Fibroblast of skin of right quadriceps (primary cell): Measurements from ENCODE around the gene CHURC1.

Experiments
- DNase-seq: peaks from one replicate; pipeline ENCODE4 v3.0.0-alpha.2; 2013

The CHURC1 gene

GRCh38 chr14:64914237-64915028, at the start of gene CHURC1:
CHURC1 (plus strand) TSS chr14:64914455; CDS start chr14:64914496, 41 bp downstream.
- DNase-seq: peak; percentile 97

DNA sequence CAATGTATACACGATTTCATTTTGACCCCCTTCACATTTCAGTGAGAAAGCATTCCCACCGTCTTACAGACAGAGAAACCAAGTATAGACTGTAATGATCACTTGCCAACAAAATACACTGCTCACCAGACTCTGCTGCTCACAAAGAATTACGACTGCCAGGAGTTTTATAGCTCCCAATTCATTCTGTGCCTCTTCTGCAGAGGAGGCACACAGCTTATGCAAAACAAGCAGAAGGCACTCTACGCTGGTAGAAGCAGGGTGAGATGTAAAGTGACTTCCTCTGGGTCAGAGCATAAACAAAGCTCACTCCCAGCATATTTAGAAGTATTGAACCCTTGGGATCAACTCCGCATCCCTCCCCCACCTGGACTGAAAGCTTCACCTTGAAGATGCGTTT, 49.1 kb upstream of the CHURC1 start:
- DNase-seq: no peak

DNA sequence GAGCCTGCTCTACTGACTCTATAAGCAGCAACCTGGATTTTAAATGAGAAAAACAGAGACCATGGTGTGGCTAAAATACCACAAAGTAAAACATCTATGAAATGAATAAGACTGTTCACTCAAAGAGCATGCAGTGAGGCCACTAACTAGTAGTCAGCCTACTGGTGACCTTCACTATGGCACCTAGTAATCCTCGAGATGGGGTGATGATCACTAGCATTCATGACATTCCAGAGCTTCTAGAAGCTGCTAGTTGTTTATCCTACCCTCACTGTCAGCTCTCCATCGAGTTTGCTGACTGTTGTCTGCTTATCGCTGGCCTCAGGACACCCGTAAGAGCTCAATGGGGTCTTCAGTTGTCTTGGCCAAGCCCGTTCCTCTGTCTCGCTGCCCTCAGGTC, 48.3 kb upstream of the CHURC1 start:
- DNase-seq: no peak

DNA sequence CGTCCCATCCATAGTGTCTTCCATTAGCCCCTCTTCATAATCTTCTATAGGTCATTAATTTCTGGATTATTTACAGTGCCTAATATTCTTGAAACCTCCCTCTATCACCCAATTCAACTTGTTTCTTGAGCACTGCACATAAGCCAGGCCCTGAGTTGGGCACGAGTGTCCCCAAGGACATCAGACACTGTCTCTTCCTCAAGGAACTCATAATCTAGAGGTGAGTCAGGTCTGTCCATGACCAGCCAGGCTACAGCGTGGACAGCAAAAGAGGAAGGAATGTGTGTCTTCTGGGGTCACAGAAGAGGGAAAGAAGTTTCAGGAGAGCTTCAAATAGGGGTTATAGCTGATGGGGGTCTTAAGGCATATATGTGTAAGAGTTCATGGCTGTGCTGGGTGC, 47.1 kb upstream of the CHURC1 start:
- no peak for DNase-seq

DNA sequence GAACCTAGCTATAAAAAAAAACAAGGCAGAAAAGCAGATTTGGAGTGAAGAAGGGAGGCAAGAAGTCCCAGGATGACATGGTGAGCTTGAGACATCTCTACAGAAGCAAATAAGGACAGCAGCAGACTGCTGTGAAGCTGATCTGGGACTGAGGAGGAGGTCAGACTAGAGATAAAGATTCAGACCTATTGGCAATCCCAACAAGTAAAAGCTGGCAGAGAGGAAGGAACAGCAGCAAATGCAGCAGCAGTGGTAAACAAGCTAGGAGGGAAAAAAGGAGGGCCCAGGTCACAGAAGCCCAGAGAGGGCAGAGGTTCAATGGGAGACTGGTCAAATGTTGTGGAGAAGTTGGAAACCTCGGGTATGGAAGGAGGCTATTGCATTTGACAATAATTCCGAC, 45.9 kb upstream of the CHURC1 start:
- DNase-seq: no peak

- no peak for DNase-seq
Measured at GRCh38 chr14:64868841-64869240, 45.4 kb upstream of the CHURC1 start.

- DNase-seq: no peak
Measured at GRCh38 chr14:64870160-64870559, 44.1 kb upstream of the CHURC1 start.

DNA sequence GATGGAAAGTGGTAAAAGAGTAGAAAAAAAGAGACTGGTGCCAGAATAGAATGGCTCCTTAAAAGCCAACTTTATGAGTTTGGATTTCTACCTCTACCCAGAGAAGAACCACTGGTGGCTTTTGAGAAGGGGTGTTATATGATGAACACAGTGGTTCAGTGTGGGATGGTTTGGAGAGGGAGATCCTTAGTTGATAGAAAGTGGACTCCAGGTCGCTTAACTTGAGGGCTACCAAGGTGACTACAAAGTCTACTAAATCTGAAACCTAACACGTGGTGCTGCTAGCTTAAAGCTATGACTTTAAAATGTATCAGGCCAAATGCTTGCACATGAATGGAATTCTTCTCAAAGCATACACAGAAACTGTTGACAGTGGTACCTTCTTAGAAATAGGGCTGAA, 42.9 kb upstream of the CHURC1 start:
- no peak for DNase-seq

DNA sequence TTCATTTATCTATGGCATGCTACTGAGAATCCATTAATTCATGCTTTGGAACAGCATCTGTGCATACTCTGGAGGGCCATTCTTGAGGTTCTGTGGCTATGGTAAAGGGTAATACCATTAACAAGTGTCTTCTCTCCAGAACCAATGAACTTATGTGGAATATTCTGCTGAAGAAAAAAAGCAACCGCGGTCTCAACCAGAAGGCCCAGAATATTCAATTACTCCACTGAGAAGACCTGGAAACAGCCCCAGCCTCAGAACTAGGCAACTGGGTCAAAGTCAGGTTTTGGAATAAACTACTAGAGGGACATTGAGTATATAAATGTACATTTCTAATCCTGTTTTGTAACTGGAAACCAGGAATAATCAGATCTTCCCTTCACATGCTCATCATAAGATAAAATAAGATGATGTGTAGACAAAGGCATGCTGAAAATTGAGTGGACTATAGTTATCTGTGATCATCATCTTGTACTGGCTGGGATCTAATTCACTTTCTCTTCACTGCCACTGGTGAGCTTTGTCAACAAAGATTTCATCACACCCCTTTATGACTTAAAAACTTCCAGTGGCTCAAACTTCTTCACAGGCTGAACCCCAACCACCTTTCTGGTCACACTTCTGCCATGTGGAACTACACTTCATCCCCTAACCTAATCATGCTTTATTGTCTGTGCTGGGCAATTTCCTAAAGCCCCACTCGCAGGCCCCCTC, 40.6 kb upstream of the CHURC1 start:
- DNase-seq: no peak

GRCh38 chr14:64875350-64875749, 38.9 kb upstream of the CHURC1 start:
- no peak for DNase-seq

GRCh38 chr14:64877846-64878245, 36.4 kb upstream of the CHURC1 start:
- DNase-seq: no peak

DNA sequence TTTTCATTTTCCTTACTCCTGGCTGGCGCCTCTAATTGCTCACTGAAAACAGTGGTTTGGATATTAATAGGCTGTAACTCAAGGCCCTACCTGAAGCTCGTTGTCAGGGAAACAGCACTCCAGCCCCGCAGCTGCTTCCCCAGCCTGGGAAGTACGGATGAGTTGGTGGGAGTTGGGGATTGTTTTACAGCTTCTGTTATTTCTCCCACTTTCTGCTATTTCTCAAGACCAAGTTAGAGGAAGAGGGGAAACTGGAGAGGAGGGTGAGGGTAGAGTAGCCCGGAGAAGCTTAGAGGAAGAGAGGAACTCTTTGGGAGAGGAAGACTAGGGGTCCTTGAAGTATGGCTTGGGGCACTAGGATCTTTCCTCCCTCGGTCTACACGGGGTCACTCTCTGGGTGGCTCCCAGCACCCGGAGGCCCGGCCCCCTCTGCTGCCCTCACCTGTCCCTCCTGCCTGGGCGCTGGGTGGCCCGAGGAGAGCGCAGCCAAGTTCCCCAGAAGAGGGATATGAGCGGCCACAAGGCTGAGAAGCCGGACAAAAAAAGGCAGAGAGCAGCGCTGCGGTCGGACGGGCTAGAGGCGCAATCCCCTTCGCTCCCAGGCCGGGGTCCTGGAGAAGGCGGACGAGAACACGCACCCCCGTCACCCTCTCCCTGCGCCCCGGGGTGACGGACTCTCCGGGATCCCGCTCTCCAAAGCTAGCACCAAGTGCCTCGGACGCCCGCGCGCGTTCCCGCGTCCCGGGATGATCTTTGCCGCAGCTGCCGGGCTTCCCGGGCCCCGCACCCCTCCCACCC, 35.2 kb upstream of the CHURC1 start:
- no peak for DNase-seq

DNA sequence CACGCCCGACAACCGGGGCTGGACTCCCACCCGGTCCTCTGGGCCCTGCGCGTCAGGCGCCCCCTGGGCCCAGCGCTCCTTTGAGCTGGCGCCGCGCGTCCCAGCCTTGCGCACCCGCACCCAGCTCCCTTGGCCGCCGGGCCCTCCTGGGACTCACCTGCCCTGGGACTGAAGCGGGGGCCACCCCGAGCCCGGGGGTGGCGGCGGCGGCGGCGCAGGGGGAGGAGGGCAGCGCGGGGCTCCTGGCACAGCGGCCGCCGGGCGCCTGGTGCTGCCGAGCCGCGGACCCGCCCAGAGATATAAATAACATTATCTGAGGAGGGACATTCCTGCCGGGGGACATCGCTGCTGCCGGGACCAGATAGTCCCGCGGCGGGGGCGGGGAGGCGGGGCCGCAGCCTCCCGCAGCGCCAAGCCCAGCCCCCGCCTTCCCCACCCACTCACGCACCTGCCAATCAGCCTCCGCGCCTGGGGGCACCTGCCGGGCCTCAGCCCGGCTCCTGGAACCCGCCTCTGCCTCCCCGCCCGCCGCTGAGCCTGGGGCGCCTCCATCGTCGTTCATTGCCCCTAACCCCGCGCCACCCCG, 34.5 kb upstream of the CHURC1 start, which contains the start of gene SPTB:
SPTB (minus strand) TSS at position 273 of the 586 bp plus-strand sequence. CDS start 56,813 bp downstream, outside the sequence.
- DNase-seq: no peak

- no peak for DNase-seq
Measured at GRCh38 chr14:64880221-64881121, 33.8 kb upstream of the CHURC1 start.

GRCh38 chr14:64885559-64885958, 28.7 kb upstream of the CHURC1 start:
- no peak for DNase-seq

DNA sequence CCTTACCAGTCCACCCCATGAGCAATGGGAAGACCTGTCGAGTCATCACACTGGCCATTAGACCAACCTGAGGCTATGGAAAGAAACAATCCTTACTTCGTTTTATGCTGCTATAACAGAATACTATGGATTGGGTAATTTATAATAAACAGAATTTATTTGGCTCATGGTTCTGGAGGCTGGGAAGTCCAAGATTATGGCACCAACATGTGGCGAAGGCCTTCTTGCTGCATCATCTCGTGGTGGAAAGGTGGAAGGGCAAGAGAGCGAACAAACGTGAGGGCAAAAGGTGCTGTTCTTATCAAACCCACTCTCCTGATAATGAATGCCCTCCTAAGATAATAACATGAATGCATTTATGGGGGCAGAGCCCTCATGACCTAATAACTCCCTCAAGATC, 24.9 kb upstream of the CHURC1 start:
- no peak for DNase-seq

- no peak for DNase-seq
Measured at GRCh38 chr14:64891173-64891838, 22.9 kb upstream of the CHURC1 start.

GRCh38 chr14:64891839-64892375, 22.3 kb upstream of the CHURC1 start:
- DNase-seq: peak; percentile 56

DNA sequence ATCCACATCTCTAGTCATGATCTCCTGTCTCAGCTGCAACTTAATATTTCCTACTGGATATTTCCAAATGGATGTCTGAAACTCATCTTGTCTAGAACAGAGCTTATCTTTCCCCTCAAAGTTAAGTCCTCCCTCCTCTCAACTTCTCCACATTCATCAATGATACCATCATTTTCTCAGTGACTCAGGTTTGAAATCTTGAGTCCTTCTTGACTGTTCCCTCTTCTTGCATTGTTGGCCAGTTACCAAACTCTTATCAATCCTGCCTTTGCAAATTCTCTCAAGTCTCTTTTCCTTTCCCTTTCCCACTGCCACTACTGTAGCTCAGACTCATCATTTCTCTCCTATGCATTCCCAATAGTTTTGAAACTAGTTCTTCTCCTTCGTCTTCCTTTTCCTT, 14.3 kb upstream of the CHURC1 start:
- no peak for DNase-seq

- DNase-seq: no peak
Measured at GRCh38 chr14:64906022-64906421, 8.2 kb upstream of the CHURC1 start.

GRCh38 chr14:64910847-64911495, 3.3 kb upstream of the CHURC1 start:
- DNase-seq: peak; percentile 31
